Endometrial microvascular endothelial cells (primary cell): ENCODE results near the gene ARHGAP22. TPM values are rescaled to one million over a fixed set of nuclear protein-coding genes. Genes with fewer than 3 reads are reported as not detected.

Experiments used
- in situ Hi-C: cut with HindIII; loops from 2 replicates; pipeline ENCODE4 v1.10.0; 2017; ENCODE audit warnings: low sequenced_read_pairs, low pct_unique_long_range_greater_than_20kb; ENCODE audit errors: inconsistent ontology term
- total RNA-seq: library from RNA; depleted of rRNA; stranded (reverse); fragments of >200 nt; gene quantifications from one replicate; pipeline ENCODE4 v1.2.3, GENCODE V29; 2015; ENCODE audit errors: inconsistent ontology term

Gene ARHGAP22
- total RNA-seq, 1 donor from 2014 or later = 80.9 TPM

- in situ Hi-C loops = no loop called here
Observed at GRCh38 chr10:48455055-48455391, 149.8 kb downstream of the ARHGAP22 start.

GRCh38 chr10:48454302-48455054 lies 150.4 kb downstream of the ARHGAP22 start:
- in situ Hi-C loops = no loop called here

GRCh38 chr10:48453451-48454301 lies 151.2 kb downstream of the ARHGAP22 start:
- in situ Hi-C loops = no loop called here

GRCh38 chr10:48452879-48453412 lies 151.9 kb downstream of the ARHGAP22 start:
- in situ Hi-C loops = no loop called here

GRCh38 chr10:48451969-48452878 lies 152.6 kb downstream of the ARHGAP22 start:
- in situ Hi-C loops = no loop called here

- in situ Hi-C loops = no loop called here
Observed at GRCh38 chr10:48450741-48451466, 154.0 kb downstream of the ARHGAP22 start.

GRCh38 chr10:48450233-48450740 lies 154.6 kb downstream of the ARHGAP22 start:
- in situ Hi-C loops = no loop called here

- in situ Hi-C loops = loop anchor here (25.0 kb wide), 1 partner anchor 88 kb away; no protein-coding TSS in a partner anchor
Observed at GRCh38 chr10:48449501-48450232, 155.2 kb downstream of the ARHGAP22 start.

- in situ Hi-C loops = loop anchor here (25.0 kb wide), 1 partner anchor 89 kb away; no protein-coding TSS in a partner anchor
Observed at GRCh38 chr10:48448796-48449195, 156.1 kb downstream of the ARHGAP22 start.

- in situ Hi-C loops = loop anchor here (25.0 kb wide), 1 partner anchor 90 kb away; no protein-coding TSS in a partner anchor
Observed at GRCh38 chr10:48447356-48448215, 157.3 kb downstream of the ARHGAP22 start.

- in situ Hi-C loops = loop anchor here (25.0 kb wide), 1 partner anchor 91 kb away; no protein-coding TSS in a partner anchor
Observed at GRCh38 chr10:48446785-48447184, 158.1 kb downstream of the ARHGAP22 start.

- in situ Hi-C loops = loop anchor here (25.0 kb wide), 1 partner anchor 91 kb away; no protein-coding TSS in a partner anchor
Observed at GRCh38 chr10:48445932-48446331, 158.9 kb downstream of the ARHGAP22 start.

GRCh38 chr10:48444861-48445841 lies 159.7 kb downstream of the ARHGAP22 start:
- in situ Hi-C loops = loop anchor here (25.0 kb wide), 1 partner anchor 92 kb away; no protein-coding TSS in a partner anchor

- in situ Hi-C loops = loop anchor here (25.0 kb wide), 1 partner anchor 93 kb away; no protein-coding TSS in a partner anchor
Observed at GRCh38 chr10:48444266-48444665, 160.6 kb downstream of the ARHGAP22 start.

GRCh38 chr10:48442809-48443177 lies 162.1 kb downstream of the ARHGAP22 start:
- in situ Hi-C loops = loop anchor here (25.0 kb wide), 1 partner anchor 95 kb away; no protein-coding TSS in a partner anchor
